HEK293 (cell line): ENCODE measurements around the gene RASL12.
"Not testable (repeated sequence)": the region's sequence is repeated elsewhere in the genome, so short reads cannot be mapped to it uniquely, and the experiment has no call there.

Experiments
- CTCF ChIA-PET: fragments of 350-600 bp; formaldehyde crosslinking; extraction: SDS; loops from one replicate; lab custom pipeline; 2021; ENCODE audit warnings: antibody characterized with exemption; lab: Yijun Ruan, JAX
- POLR2A ChIA-PET: fragments of 300-600 bp; formaldehyde crosslinking; extraction: SDS; loops from one replicate; lab custom pipeline; 2020; ENCODE audit warnings: antibody characterized with exemption, inconsistent platforms; lab: Yijun Ruan, JAX
- H3K27ac ChIP-seq: fragments of 200-500 bp; sonication (Bioruptor generic); 2 replicates; pipeline ENCODE4 v1.5.1; 2014; ENCODE audit warnings: low read depth, low read length, control low read depth, inconsistent platforms; ENCODE audit errors: extremely low read depth
- H3K36me3 ChIP-seq, 2 experiments: fragments of 200-500 bp in 1 of 2; sonication (Bioruptor generic) in 1 of 2; 1 replicate in 1 of 2; 2 replicates in 1 of 2; pipeline ENCODE4 v1.5.1; 2014 to 2017; ENCODE audit warnings: inconsistent platforms in 2 of 2, low read length in 2 of 2; ENCODE audit not compliant: control insufficient read depth in 2 of 2, insufficient read depth in 1 of 2
- H3K4me1 ChIP-seq: fragments of 200-500 bp; sonication (Bioruptor generic); 2 replicates; pipeline ENCODE4 v1.5.1; 2014; ENCODE audit warnings: mild to moderate bottlenecking, low read length, inconsistent platforms; ENCODE audit not compliant: control insufficient read depth, insufficient read depth
- H3K4me3 ChIP-seq: 2 replicates; pipeline ENCODE4 v1.5.1; 2011; ENCODE audit warnings: low read depth, mild to moderate bottlenecking, control low read depth, low read length, moderate library complexity
- H3K9me3 ChIP-seq: fragments of 200-500 bp; sonication (Bioruptor generic); 2 replicates; pipeline ENCODE4 v1.5.1; 2014; ENCODE audit warnings: low read depth, low read length, inconsistent platforms; ENCODE audit not compliant: control insufficient read depth, insufficient read depth
- BCL6B ChIP-seq: fragments of 450-650 bp; formaldehyde crosslinking; IDR thresholded peaks from 2 replicates; pipeline ENCODE4 v1.5.1; 2017; ENCODE audit warnings: missing biosample characterization, missing genetic modification characterization
- EGR2 ChIP-seq: fragments of 450-650 bp; formaldehyde crosslinking; IDR thresholded peaks from 2 replicates; pipeline ENCODE4 v1.5.1; 2016; ENCODE audit warnings: low read depth, missing biosample characterization, missing genetic modification characterization
- GLI2 ChIP-seq: fragments of 450-650 bp; formaldehyde crosslinking; IDR thresholded peaks from 2 replicates; pipeline ENCODE4; 2017; ENCODE audit warnings: missing biosample characterization, missing genetic modification characterization, low read depth, borderline replicate concordance
- HOXC10 ChIP-seq: sonication (generic); formaldehyde crosslinking; IDR thresholded peaks from 2 replicates; pipeline ENCODE4 v1.8.1; 2023; ENCODE audit warnings: mild to moderate bottlenecking, missing genetic modification reagents
- KLF1 ChIP-seq: fragments of 450-650 bp; formaldehyde crosslinking; IDR thresholded peaks from 2 replicates; pipeline ENCODE4 v1.5.1; 2016; ENCODE audit warnings: missing biosample characterization, missing genetic modification characterization
- PRDM1 ChIP-seq: fragments of 450-650 bp; formaldehyde crosslinking; IDR thresholded peaks from 2 replicates; pipeline ENCODE4; 2016; ENCODE audit warnings: missing biosample characterization, missing genetic modification characterization
- ZFHX2 ChIP-seq: fragments of 450-650 bp; formaldehyde crosslinking; conservative IDR thresholded peaks from 2 replicates; pipeline ENCODE4 v1.5.1; 2016; ENCODE audit warnings: missing biosample characterization, missing genetic modification characterization
- ZNF114 ChIP-seq: fragments of 450-650 bp; formaldehyde crosslinking; IDR thresholded peaks from 2 replicates; pipeline ENCODE4 v1.5.0; 2017; ENCODE audit warnings: missing biosample characterization, missing genetic modification characterization
- ZNF138 ChIP-seq: fragments of 450-650 bp; formaldehyde crosslinking; IDR thresholded peaks from 2 replicates; pipeline ENCODE4 v1.5.1; 2016; ENCODE audit warnings: missing biosample characterization, missing genetic modification characterization, borderline replicate concordance
- ZNF157 ChIP-seq: fragments of 450-650 bp; formaldehyde crosslinking; IDR thresholded peaks from 2 replicates; pipeline ENCODE4 v1.5.1; 2016; ENCODE audit warnings: missing biosample characterization, missing genetic modification characterization
- ZNF174 ChIP-seq: fragments of 450-650 bp; formaldehyde crosslinking; IDR thresholded peaks from 2 replicates; pipeline ENCODE4 v1.5.0; 2017; ENCODE audit warnings: missing biosample characterization, mild to moderate bottlenecking, missing genetic modification characterization
- ZNF19 ChIP-seq: fragments of 450-650 bp; formaldehyde crosslinking; IDR thresholded peaks from 2 replicates; pipeline ENCODE4; 2016; ENCODE audit warnings: missing biosample characterization, missing genetic modification characterization, low read depth
- ZNF335 ChIP-seq: fragments of 450-650 bp; formaldehyde crosslinking; conservative IDR thresholded peaks from 2 replicates; pipeline ENCODE4 v1.5.1; 2016; ENCODE audit warnings: missing biosample characterization, missing genetic modification characterization
- ZNF366 ChIP-seq: fragments of 450-650 bp; formaldehyde crosslinking; conservative IDR thresholded peaks from 2 replicates; pipeline ENCODE4 v1.5.1; 2016; ENCODE audit warnings: missing biosample characterization, missing genetic modification characterization
- ZNF521 ChIP-seq: fragments of 450-650 bp; formaldehyde crosslinking; IDR thresholded peaks from 2 replicates; pipeline ENCODE4 v1.5.1; 2017; ENCODE audit warnings: missing biosample characterization, mild to moderate bottlenecking, missing genetic modification characterization
- ZNF544 ChIP-seq: fragments of 450-650 bp; formaldehyde crosslinking; IDR thresholded peaks from 2 replicates; pipeline ENCODE4 v1.5.0; 2017; ENCODE audit warnings: missing biosample characterization, missing genetic modification characterization
- ZNF555 ChIP-seq: fragments of 450-650 bp; formaldehyde crosslinking; conservative IDR thresholded peaks from 2 replicates; pipeline ENCODE4 v1.5.1; 2017; ENCODE audit warnings: missing biosample characterization, mild to moderate bottlenecking, missing genetic modification characterization, inconsistent platforms
- ZNF629 ChIP-seq: fragments of 450-650 bp; formaldehyde crosslinking; IDR thresholded peaks from 2 replicates; pipeline ENCODE4 v1.5.1; 2017; ENCODE audit warnings: missing biosample characterization, missing genetic modification characterization
- ZNF658 ChIP-seq: fragments of 450-650 bp; formaldehyde crosslinking; IDR thresholded peaks from 2 replicates; pipeline ENCODE4; 2016; ENCODE audit warnings: missing biosample characterization, missing genetic modification characterization
- ZNF660 ChIP-seq: fragments of 450-650 bp; IDR thresholded peaks from 2 replicates; pipeline ENCODE4 v1.5.1; 2018; ENCODE audit warnings: missing biosample characterization, mild to moderate bottlenecking, missing genetic modification characterization
- ZXDB ChIP-seq: fragments of 450-650 bp; formaldehyde crosslinking; IDR thresholded peaks from 2 replicates; pipeline ENCODE4 v1.5.1; 2016; ENCODE audit warnings: missing biosample characterization, missing genetic modification characterization
- TF ChIP-seq, protein P1 (sequence below): fragments of 450-650 bp; formaldehyde crosslinking; IDR thresholded peaks from 2 replicates; pipeline ENCODE4 v1.5.1; 2016; ENCODE audit warnings: missing biosample characterization, missing genetic modification characterization

The RASL12 gene

DNA sequence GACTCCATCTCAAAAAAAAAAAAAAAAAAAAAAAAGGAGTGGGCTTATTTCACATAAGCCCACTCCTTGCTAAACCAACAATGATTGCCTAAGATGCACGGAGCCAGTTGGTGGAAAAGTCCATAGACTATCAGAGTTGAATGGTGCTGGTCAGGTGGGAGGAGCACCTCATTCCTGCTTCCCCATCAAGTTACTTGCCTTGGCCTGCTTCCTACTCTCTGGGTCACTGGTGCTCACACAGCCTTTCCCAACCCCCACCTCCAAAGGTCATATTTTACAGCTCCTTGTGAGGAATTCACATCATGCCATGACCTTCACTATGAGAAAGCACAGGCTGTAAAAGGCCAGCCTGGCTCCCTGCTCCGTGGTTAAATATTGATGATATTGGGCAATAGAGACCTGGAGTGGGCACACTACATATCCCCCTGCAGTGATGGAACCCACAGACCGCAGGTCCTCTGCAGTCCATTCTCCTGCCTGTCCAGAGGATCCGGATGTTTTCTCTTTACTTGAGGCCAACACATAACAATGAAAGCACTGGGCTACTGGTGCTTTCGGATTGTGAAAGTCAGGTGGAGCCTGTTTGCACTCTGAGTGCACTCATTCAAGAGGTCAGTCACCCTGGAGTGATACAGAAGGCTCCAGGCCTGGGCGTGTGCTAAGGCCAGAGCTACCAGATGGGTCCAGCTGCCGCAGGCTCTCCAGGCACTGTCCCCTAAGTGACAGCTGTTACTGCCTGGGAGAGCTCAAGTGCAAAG is 22.9 kb downstream of the RASL12 start, which contains the start of gene SLC51B:
Gene SLC51B, plus strand, starts transcription at position 664 of the 758 bp plus-strand sequence. CDS start 4,618 bp downstream, outside the sequence.
- Histone ChIP-seq H3K9me3 (no peaks in the 10 kb centered on the region), H3K27ac (no peak within 1 kb of the TSS), H3K36me3 (no peaks in the 10 kb centered on the region), H3K4me1 (no peaks in the 10 kb centered on the region), H3K4me3 (no peak within 1 kb of the TSS)
- POLR2A ChIA-PET: no interaction called here
- CTCF ChIA-PET: interaction anchor here (0.5 to 1.3 kb wide), 3 partner anchors 10 to 314 kb away, joined by 3 to 4 read pairs (median 3); no protein-coding TSS in a partner anchor
- 0 out of 2 replicates have a peak, but pooled peaks have one; percentile 7 for TF ChIP-seq PRDM1 (tag by site-specific recombination)
- TF ChIP-seq, protein P1, sequence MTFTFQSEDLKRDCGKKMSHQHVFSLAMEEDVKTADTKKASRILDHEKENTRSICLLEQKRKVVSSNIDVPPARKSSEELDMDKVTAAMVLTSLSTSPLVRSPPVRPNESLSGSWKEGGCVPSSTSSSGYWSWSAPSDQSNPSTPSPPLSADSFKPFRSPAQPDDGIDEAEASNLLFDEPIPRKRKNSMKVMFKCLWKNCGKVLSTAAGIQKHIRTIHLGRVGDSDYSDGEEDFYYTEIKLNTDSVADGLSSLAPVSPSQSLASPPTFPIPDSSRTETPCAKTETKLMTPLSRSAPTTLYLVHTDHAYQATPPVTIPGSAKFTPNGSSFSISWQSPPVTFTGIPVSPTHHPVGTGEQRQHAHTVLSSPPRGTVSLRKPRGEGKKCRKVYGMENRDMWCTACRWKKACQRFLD (tag by site-specific recombination): no peak
- 0 out of 2 replicates have a peak, but pooled peaks have one; percentile 51 for TF ChIP-seq EGR2 (tag by site-specific recombination)

GRCh38 chr15:65044218-65044617 is 23.6 kb downstream of the RASL12 start:
- H3K27ac ChIP-seq, POLR2A ChIA-PET: not testable (repeated sequence)
- CTCF ChIA-PET: interaction anchor here (0.7 to 2.5 kb wide), 4 partner anchors 11 to 314 kb away, joined by 3 to 10 read pairs (median 3); no protein-coding TSS in a partner anchor

GRCh38 chr15:65042776-65043327 is 24.9 kb downstream of the RASL12 start:
- Histone ChIP-seq H3K4me3 (no peak overlapping the region), H3K36me3 (no peaks in the 10 kb centered on the region), H3K4me1 (no peaks in the 10 kb centered on the region), H3K27ac (no peak overlapping the region), H3K9me3 (no peaks in the 10 kb centered on the region)
- TF ChIP-seq ZNF19 (no peak), ZNF335 (peak; percentile 47)
- POLR2A ChIA-PET: no interaction called here
- CTCF ChIA-PET: interaction anchor here (0.8 to 2.5 kb wide), 5 partner anchors 9 to 231 kb away, joined by 4 to 10 read pairs (median 5); no protein-coding TSS in a partner anchor

More at GRCh38 chr15:65044218-65044617, 23.6 kb downstream of the RASL12 start:
- not testable (repeated sequence) for H3K9me3 ChIP-seq, H3K4me1 ChIP-seq, H3K36me3 ChIP-seq, H3K4me3 ChIP-seq
- TF ChIP-seq ZNF629 (tag by site-specific recombination) (peak; percentile 60), ZFHX2 (tag by site-specific recombination) (peak; percentile 85), EGR2 (tag by site-specific recombination) (peak; percentile 67; the same call in 1 of the 2 replicates)

DNA sequence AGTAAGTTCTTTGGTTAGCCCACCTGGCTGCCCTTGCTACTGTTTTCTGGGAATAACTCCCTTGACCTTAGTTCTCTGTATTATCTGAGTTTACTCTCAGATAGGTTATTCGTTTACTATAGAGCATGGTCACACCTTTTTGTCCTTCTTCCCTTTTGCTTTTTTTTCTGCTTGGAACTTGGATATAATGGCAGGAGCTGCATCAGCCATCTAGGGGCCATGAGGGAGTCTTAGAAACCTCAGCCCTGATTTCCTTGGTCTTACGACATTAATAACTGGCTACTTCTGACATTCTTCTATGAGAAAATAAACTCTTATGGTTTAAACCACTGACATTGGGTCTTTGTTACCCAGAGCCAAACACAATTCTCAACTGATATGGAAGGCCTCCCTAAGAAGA is 26.0 kb downstream of the RASL12 start:
- Histone ChIP-seq H3K27ac (no peak overlapping the region), H3K4me3 (no peak overlapping the region), H3K36me3 (no peaks in the 10 kb centered on the region)
- CTCF ChIA-PET: interaction anchor here (2.5 kb wide), 1 partner anchor 14 kb away, joined by 10 read pairs; no protein-coding TSS in a partner anchor
- TF ChIP-seq HOXC10 (no peak), ZNF174 (tag by site-specific recombination) (no peak), GLI2 (no peak)
- TF ChIP-seq, all 188 proteins: peak for 0
- Histone ChIP-seq H3K4me1 (no peaks in the 10 kb centered on the region), H3K9me3 (no peaks in the 10 kb centered on the region)
- POLR2A ChIA-PET: no interaction called here

GRCh38 chr15:65040461-65040860 is 27.3 kb downstream of the RASL12 start:
- Histone ChIP-seq H3K4me3 (no peak overlapping the region), H3K9me3 (no peaks in the 10 kb centered on the region), H3K27ac (no peak overlapping the region), H3K4me1 (no peaks in the 10 kb centered on the region), H3K36me3 (no peaks in the 10 kb centered on the region)
- ChIA-PET CTCF (no interaction called here), POLR2A (no interaction called here)
- TF ChIP-seq ZNF366 (tag by site-specific recombination) (no peak), ZNF114 (no peak), ZNF138 (no peak), ZNF19 (no peak), ZNF658 (tag by site-specific recombination) (no peak), ZNF544 (tag by site-specific recombination) (no peak), ZXDB (tag by site-specific recombination) (no peak), ZNF157 (no peak), ZNF660 (tag by site-specific recombination) (no peak), ZNF555 (tag by site-specific recombination) (no peak), BCL6B (tag by site-specific recombination) (no peak), KLF1 (tag by site-specific recombination) (no peak), ZNF521 (no peak)
